ENCODE measurements around the gene C2CD2.
"Not testable (repeated sequence)": the region's sequence is repeated elsewhere in the genome, so short reads cannot be mapped to it uniquely, and the experiment has no call there.

C2CD2 gene

DNA sequence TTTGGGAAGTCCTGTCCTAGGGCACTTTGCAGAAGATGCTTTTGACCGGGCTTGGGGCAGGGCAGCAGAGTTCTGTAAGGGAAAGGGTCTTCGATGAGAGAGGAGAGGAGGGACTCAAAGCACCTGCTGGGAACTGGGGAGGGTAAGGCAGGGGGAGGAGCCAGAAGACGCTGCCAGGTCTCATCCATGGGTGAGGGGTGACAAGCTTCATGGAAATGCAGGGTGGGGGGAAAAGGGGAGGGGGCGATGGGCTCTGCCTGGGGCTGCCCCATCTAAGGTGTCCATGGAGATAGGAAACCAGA is 20.9 kb upstream of the C2CD2 start:
- no peak for DNase-seq

- DNase-seq, result peak; percentile 27
Observed at GRCh38 chr21:41973861-41974751, 20.3 kb upstream of the C2CD2 start.

GRCh38 chr21:41973427-41973831 is 19.6 kb upstream of the C2CD2 start:
- DNase-seq, result no peak

DNA sequence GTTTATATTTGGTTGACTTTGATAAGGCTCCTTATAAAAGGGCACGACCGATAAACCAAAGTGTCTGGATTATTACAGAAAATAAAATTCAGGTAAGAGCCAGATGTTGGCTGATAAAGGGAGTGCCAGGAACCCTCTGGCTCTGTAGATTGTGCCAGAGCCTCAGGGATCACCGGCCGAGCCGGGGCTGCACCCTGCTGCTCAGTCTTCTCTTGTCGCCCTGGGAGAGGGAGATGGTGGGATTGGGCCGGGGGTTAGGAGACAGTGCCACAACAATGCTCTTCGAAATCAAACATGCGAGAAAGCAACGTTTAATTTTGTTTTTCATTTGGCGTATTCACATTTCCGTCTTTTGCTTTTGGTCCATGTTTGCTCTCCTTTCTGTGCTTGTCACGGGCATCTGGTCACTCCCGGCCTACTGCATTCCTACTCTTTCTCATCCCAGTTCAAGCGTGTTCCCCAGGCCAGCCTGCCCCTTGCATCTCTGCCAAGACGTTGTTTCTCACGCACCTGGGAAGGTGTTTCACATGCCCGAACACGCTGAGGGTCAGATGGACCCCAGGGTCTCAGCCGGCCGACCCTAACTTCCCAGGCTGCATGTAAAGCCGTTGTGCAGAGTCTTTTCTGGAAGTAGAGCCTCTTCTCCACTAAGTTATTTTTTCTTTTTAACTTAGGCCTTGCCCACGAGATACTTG is 18.8 kb upstream of the C2CD2 start:
- no peak for DNase-seq

GRCh38 chr21:41971891-41972290 is 18.1 kb upstream of the C2CD2 start:
- DNase-seq, result no peak

DNA sequence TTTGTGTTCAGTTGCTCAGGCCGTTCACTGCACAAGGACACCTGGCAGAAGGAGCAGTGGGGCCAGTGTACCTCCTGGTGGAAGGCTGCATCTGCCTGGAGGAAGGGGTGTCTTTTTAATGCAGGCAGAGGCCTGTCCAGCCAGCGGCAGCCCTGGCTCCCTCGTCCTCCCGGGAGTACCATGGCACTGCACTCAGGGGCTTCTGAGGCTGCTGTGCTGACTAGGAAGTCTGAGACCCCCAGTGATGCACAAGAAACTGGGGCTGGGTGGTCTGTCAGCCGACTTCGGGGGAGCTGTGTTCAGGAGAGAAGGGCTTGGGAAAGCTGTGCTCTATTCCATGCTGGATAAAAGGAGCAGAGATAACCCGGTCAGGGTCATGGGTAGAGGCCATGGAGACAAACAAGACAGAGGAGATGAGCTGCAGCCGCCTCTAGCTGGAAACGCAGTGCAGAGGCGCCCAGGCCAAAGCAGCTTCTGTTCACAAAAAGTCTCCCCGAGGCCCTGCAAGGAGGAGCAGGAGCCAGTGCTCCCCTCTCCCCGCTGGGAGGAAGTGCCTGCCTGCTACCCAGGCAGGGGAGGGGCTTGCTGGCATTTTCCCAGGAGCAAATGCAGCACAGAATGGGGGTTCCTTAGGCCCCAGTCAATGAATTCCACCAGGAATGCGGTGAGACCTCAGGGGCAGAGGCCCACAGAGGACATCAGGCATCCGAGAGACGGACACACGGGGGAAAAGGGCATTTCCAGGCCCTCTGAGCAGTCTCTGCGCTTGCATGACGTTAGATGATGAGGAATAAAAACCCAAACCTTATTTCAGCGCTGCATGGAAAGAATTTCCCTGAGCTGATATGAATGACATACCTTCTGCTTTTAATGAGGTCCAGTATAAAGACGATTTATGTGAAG is 17.2 kb upstream of the C2CD2 start:
- DNase-seq, result no peak

GRCh38 chr21:41970106-41970391 is 16.2 kb upstream of the C2CD2 start:
- DNase-seq, result no peak

- no peak for DNase-seq
Observed at GRCh38 chr21:41967708-41968107, 13.9 kb upstream of the C2CD2 start.

- DNase-seq, result no peak
Observed at GRCh38 chr21:41966872-41967621, 13.2 kb upstream of the C2CD2 start.

- DNase-seq, result no peak
Observed at GRCh38 chr21:41966041-41966833, 12.4 kb upstream of the C2CD2 start.

- no peak for DNase-seq
Observed at GRCh38 chr21:41965461-41966013, 11.7 kb upstream of the C2CD2 start.

- no peak for DNase-seq
Observed at GRCh38 chr21:41965045-41965444, 11.2 kb upstream of the C2CD2 start.

GRCh38 chr21:41964171-41964570 is 10.4 kb upstream of the C2CD2 start:
- no peak for DNase-seq

GRCh38 chr21:41962425-41962966 is 8.7 kb upstream of the C2CD2 start:
- DNase-seq, result no peak

GRCh38 chr21:41961753-41962152 is 7.9 kb upstream of the C2CD2 start:
- DNase-seq, result no peak

- DNase-seq, result no peak
Observed at GRCh38 chr21:41961282-41961701, 7.5 kb upstream of the C2CD2 start.

- no peak for DNase-seq
Observed at GRCh38 chr21:41960386-41960785, 6.6 kb upstream of the C2CD2 start.

GRCh38 chr21:41959697-41960096 is 5.9 kb upstream of the C2CD2 start:
- DNase-seq, result not testable (repeated sequence)

DNA sequence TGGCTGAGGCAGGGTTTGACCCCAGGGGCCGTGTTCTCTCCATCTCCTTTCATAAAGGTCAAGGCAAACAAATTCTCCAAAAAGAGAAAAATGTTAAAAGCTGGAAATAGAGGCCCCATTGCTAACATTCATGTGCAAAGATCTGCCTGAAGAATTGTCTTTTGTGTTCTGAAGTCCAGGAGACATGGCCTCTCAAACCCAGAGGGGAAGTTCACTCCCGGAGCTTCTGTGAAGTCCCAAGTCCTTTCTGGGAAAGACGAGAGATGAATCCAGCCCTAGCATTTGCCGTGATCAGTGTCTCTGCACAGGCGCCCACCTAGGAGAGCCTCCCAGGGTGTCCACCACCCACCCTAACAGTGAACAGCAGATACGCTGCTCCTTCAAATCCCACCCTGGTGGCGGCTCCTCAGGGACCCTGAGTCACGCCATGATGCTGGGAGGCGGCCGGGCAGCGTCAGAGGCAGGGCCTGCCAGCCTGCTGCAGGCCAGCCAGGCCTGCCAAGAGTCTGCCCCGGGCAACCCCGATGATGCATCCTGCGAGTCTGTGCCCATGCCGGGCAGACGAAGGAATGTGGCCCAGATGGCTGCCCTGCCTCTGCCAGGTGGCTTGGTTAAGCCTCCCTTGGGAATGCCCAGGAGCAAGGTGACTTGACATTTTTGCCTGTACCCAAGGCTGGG is 5.2 kb upstream of the C2CD2 start:
- DNase-seq, result no peak

GRCh38 chr21:41957991-41958766 is 4.4 kb upstream of the C2CD2 start:
- no peak for DNase-seq

Data from stimulated activated CD4-positive, alpha-beta T cell treated with anti-CD3 and anti-CD28 coated beads, Interleukin-15, amount 100 ng/mL, for 24 hours (primary cell).